NCI-H187 (cell line): ENCODE measurements around the gene MPO.

Experiments used
- DNase-seq, 2 experiments: peaks; one replicate each; lab custom pipeline; 2025; lab: John Stamatoyannopoulos, UW

Gene MPO

DNA sequence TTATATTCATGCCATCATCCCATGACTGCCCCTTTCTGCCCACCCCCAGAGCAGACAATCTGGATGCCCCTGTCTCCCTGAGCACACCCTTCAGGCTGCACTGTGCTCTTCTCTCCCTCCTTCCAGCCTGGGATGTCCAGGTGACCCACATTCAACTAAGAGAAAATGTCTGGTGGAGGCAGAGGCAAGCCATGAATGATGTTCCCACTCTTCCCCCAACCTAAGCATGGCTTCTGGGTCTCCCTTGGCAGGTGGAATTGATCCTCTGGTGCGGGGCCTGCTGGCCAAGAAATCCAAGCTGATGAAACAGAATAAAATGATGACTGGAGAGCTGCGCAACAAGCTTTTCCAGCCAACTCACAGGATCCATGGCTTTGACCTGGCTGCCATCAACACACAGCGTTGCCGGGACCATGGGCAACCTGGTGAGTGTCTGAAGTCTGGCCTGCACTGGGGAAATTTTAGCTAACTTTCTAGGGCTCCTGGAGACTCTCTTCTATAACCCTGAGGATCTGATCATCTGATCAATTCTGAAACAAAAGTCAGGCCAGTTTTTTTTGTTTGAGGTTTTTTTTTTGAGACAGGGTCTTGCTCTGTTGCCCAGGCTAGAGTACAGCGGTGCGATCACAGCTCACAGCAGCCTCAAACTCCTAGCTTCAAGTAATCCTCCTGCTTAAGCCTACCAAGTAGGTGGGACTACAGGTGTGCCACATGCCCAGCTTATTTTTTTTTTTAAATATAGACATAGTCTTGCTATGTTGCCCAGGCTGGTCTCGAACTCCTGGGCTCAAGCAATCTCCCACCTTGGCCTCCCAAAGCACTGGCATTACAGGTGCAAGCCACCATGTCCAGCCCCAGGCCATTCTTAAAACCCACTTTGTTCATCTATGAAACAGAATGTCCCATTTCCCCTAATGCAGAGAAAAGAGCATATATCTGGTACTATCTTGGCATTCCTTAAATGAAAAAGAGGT lies 14.5 kb downstream of the MPO start:
- DNase-seq = no peak

DNA sequence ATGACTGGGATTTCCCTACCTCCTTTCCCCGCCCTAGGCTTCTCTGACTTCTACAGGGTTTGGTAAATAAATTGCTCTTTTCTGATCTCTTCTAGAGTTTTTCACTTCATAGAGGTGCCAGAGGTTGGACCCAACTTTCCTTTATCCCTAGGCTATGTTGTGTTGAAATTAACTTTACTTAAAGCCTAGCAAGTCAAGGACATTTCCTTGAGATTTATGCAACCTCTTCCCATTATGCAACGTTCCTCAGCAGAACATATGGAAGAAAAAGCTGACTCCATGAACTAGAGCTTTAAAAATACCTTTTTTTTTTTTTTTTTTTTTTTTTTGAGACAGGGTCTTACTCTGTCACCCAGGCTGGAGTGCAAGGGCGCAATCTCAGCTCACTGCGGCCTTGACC lies 15.5 kb downstream of the MPO start:
- DNase-seq = no peak

DNA sequence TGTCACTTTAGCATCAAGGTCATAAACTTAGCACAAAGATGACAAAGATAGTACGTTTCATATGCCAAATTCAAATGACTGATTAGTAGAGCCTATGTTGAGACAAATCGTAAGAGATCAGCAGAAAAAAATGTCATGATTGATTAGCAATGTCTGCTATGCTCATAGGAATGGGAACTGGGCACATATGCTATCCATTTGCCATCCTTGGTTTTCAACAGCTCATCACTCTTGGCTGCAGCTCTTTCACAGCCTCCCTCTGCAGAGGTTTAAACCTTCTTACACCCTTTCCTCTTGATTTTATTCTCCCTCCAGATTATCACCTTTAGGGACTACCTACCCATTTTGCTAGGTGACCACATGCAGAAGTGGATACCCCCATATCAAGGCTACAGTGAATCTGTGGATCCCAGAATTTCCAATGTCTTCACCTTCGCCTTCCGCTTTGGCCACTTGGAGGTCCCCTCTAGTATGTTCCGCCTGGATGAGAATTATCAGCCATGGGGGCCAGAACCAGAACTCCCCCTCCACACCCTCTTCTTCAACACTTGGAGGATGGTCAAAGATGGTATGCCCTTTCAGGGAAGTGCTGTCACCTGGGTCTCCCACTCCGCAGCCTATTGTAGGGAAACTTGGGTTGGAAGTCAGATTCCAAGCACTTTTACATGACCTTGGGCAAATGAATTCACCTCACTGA lies 16.2 kb downstream of the MPO start:
- DNase-seq = no peak

DNA sequence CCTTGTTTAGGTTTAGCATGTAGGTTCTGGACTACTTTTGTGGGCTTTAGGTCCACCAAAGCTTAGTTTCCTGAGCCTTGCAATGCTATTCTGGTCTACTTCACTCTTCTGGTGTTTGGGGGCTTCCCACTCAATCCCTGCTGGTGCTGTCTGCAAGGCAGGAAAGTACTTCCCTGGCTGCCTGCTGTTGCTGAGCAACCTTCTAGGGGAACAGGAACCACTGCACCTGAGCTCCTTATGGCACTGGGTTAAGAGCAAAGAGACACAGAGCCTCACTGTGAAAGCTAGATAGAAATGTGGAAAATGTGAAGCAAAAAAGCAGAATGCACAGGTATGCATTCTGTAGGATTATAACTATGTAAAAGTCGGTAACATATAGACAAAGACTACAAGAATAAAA lies 17.0 kb downstream of the MPO start:
- no peak for DNase-seq

DNA sequence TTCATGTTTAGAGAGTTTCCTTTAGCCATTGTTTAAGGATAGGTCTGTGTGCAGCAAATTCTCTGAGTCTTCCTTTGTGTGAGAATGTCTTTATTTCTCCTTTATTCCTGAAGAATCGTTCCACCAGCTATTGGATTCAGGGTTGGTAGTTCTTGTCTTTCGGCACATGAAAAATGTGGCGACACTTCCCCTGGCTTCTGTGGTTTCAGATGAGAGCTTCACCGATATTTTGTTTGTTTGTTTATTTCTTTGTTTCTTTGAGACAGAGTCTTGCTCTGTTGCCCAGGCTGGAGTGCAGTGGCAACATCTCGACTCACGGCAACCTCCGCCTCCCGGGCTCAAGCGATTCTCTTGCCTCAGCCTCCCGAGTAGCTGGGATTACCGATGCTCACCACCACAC lies 18.6 kb downstream of the MPO start:
- DNase-seq = no peak

DNA sequence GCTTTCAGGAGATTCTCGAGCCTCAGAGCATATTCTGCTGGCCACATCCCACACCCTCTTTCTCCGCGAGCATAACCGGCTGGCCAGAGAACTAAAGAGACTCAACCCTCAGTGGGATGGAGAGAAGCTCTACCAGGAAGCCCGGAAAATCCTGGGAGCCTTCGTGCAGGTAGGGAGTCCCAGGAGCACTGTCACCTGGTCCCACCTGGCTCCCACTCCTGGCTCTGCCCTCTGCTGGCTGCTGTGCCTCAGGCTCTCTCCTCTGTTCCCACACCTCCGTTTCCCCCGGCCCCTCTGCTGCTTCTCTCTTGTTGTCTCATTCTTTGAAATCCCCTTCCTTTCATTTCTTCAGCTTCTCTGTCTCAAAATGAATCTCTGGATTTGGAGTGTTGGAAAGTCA lies 25.9 kb downstream of the MPO start:
- no peak for DNase-seq

DNA sequence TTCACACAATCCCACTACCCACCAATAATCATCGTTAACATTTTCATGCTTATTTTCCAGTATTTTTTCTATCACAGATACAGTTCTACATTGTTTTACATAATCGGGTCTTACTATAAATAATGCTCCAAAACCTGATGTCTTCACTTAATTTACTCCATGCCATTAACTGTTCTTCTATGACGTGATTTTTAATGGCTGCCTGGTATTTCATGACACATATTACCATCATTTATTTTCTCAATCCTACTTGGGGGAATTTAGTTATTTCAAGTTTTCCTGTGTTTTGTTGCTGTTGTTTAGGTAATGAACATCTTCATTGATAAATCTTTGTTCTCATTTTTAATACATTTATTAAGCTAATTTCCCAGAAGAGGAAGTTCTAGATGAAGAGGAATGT lies 27.7 kb downstream of the MPO start:
- DNase-seq = no peak

DNA sequence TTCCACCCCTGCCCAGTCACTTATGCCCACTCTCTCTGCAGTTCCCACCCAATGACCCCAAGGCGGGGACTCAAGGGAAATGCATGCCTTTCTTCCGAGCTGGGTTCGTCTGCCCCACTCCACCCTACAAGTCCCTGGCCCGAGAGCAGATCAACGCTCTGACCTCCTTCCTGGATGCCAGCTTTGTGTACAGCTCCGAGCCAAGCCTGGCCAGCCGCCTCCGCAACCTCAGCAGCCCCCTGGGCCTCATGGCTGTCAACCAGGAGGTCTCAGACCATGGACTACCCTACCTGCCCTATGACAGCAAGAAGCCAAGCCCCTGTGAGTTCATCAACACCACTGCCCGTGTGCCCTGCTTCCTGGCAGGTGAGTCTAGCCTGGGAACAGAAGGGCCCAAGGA lies 28.6 kb downstream of the MPO start:
- no peak for DNase-seq

DNA sequence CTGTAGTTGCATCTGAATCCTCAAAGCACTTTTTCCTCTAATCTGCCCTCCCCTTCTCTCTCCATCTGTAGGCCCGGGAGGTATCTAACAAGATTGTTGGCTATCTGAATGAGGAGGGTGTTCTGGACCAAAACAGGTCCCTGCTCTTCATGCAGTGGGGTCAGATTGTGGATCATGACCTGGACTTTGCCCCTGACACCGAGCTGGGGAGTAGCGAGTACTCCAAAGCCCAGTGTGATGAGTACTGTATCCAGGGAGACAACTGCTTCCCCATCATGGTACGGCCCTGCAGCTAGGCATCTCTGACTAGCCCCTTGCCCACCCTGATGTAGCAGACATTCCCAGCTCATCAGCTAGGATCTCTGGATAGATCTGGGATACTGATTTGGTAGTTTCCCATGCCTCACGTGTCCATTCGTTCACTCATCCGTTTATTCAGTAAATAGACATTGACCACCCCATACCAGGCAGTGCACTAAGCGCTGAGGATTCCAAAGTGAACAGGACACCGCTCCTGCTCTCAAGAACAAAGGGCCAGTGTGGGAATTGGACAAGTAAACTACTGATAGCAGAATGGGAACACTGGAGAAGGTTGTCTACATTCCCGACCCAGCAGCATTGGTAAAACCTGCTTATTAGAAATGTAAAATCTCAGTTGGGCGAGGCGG lies 30.3 kb downstream of the MPO start:
- DNase-seq = no peak

DNA sequence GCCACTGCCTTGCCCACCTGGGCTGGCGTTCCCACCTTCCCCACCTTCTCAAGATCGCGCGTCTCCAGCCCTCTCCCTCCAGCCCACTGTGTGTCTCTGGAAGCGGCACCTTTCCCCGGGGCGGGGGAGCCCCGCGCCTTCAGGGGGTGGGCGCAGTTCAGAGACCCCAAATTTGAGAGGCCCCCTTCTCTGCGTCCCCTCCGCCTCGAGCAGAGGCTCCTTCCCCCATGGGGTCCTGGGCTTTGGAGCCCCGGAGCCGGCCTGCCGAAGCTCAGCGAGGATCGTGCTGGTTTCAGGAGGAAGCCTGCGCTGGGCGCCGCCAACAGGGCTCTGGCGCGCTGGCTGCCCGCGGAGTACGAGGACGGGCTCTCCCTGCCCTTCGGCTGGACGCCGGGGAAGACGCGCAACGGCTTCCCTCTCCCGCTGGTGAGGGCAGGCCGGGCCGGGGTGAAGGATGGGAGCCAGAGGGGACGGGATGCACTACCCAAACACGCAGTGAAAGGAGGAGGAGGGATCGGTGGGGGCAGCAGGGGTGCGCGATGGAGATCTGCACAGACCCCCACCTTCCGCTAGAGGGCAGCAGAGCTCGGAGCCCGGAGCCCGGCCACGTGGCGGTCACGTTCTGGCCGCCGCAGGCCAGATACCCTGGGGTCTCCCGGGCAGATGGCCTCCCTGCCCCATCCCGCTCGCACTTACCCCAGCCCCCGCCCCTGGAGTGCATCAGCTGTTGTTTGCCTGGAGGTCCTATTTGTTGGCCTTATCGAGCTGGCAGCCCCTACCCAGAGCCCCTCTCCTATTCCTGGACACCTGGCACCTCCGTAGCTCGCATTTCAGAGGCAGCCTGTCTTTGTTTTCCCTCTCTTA lies 31.2 kb downstream of the MPO start:
- peak in 1 of 2 experiments; percentile 36 for DNase-seq

DNA sequence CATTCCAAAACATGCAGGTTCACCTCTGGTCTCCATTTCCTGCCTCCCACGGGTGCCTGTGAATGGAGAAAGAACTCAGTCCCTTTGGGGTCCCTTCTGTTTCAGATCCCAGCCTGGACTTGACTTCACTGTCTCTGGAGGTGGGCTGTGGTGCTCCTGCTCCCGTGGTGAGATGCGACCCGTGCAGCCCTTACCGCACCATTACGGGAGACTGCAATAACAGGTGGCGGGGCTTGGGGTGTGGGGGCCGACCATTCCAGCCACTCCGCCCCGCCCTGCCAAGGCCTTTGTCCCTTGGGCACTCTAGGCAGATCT lies 31.8 kb downstream of the MPO start:
- no peak for DNase-seq

DNA sequence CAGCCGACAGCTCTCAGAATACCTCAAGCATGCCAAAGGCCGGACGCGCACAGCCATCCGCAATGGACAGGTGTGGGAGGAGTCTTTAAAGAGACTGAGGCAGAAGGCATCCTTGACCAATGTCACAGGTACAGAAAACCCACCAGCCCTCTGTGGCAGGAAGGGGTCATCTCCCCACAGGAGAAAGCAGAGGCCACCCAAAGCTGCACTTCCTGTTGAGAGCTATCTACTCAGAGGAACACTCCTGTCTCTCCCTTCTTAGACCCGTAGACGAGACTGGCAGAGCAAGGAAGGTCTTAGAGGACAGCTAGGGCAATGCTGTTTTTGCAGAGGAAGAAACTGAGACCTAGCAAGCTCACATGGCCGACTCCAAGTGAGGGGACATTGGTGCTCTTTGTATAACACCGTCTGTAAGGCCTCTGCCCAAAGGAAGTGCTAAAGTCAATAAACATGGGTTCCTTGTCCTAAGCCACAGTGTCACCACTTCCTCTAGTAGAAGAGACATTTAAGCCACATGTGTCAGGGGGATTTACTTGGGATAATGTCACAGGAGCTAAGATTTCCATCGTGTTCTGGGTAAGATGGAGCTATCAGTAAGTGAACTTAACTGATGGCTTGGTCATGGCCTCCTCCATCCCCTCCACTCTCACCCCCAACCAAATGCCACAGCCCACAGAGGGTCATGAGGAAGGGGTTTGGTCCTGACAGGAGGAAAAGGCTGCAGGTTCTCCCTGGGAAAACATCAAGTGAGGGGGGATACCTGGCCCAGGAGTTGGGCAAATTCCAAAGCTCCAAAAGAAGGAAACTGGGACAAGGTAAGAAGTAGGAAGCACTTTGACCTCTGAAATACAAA lies 33.0 kb downstream of the MPO start:
- no peak for DNase-seq

DNA sequence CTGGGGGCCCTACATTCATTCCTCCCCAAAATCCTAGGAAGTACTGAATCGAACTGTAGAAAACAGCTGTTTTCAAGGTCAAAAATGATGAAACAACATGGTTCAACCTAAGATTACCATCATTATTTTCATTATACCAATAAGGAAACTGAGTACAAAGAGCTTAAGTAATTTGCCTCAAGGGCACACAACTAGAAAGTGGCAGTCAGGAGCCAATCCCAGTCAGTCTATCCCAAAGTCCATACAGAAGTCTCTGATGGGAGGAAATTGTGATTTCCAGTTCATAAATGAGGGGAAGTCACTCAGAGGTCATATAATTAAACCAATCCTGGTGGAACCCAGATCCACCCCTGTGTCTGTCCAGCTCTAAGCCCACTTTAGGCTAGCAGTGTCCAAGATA lies 34.0 kb downstream of the MPO start:
- no peak for DNase-seq

DNA sequence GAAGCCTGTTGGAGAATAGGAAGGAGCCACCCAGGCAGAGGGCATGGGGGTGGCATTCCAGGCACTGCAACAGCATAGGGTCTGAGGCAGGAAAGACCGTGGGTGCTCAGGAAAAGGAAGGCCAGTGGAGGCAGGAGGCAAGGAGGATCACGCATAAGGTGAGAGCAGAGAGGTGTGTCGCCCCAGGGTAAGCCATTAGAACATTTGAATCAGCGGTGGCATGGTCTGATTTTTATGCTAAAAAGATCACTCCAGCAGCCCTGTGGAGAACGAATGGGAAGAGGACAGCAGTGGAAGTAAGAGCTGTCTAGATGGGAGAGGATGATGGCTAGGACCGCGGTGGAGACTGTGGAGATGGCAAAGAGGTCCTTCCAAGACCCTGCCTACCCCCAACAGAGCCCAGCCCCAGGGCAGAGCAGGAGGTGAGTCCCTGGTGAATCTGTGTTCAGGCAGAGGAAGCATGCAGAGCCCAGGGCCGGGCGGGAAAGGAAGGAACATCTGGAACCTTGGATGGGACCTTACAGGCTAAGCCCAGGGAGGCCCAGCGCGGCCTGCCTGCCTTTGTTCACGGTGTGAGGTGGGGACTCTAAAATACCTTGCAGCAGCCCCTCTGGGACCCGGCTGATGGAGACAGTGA lies 34.5 kb downstream of the MPO start:
- DNase-seq = no peak

DNA sequence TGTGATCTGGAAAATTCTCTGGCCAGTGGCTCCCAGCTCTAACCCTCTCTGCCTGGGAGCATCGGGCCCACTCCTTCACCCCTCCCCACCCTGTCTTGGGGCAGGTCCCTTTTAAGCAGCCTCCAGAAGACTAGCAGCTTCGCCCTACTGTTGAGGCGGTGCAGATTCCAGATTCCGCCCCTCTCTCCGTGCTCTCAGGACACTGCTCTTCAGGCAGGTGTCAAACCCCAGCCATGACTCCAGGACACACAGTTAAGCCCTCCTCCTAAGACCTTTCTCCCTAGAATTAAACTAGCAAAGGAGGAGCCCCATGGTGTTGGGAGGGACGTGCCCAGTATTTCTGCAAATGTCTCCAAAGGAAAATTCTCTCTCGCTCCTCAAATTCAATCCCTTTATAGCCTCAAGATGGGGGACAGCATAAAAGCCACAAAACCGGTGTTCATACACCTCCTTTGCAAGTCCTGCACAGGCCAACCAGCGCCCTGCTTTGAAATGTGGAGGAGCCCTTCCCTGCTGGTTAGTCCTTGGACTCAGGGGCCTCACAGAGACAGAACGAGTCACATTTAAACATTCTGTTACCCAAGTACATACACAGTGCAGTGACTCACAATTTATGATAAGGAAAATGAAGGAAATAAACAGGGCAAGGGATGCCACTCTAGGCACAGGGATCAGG lies 35.2 kb downstream of the MPO start:
- no peak for DNase-seq

DNA sequence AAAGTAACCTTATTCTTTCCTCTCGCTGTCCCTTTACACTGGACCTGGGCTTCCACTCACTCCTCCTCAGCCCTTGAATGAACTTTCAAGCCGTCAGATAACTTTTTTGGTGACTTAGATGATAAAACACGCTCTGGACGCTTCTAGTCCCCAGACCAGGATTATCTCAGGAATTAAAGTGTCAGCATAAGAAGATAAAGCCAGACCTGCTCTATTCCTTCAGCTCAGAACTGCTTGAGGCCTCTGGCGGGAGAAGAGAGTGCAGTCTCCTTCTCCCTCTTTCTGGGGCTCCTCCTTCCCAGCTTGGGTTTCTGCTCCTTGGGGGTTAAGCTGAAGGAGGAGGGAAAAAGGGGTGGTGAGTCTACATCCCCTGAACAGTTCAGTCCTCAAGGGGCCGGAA lies 35.8 kb downstream of the MPO start:
- DNase-seq = no peak

DNA sequence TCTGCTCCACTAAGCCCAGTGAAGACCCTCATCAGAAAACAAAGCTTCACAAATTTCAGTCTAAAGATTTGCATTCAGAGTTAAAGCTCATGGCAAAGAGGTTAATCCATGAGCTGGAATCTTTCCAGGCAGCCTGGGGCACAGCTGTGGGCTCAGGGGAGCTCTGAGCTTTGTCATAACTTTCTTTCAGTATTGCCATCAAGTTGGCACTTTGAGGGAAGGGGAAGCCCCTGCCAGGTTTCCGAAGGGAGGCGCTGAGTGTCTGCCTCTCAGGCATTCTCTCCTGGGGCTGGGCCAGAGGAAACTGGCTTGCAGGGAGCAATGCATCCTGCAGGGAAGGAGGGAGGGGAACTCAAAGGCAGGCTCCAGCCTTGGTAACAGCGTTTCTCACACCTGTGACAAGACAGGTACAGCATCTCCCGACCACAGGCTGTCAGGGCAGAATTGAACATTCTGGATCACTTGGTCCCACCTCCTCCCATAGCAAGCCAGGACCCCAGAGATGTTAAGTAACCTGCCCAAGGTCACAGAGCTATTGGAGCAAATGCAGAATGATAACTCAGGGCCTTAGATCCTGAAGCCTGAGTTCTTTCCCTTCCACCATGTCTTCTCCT lies 38.5 kb downstream of the MPO start:
- DNase-seq = no peak

DNA sequence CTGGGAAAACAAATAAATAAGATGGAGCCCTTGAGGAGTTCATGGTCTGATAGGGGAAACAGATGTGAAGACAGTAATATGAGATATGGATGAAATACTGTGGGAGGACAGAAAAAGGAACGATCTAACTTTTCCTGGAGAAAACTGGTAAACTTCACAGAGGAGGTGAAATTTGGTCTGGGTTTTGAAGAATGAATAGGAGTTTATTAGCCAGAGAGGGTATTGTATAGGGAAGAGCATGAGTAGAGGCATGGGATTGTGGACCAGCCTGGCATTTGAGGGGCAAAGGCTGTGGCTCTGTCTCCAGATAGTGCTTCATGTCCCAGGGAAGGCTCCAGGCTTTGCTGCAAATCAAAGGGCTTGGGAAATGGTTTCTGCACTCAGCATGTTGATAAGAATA lies 40.7 kb downstream of the MPO start:
- DNase-seq = no peak

DNA sequence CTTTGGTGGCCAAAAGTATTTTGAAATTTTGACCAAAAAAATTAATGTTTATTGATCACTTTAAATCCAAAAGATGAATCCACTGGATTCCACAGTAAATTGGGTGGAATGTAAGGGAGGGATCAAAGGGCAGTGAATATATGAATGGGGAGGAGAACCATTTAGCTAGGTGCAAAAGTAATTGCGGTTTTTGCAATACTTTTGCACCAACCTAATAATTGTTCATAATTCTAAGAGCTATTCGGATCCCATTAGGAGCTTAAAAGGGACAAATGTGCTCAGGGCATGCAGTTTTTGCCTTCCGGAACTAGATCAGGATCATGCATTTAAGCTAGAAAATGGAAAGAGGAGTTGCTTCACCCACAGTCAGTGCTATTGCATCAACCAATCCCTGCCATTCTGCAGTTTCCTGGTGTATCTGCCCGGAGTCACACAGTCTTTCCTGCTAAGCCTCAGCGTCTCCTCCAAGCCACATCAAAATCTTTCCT lies 42.5 kb downstream of the MPO start, which contains the start of gene LPO:
Gene LPO, plus strand, starts transcription at position 438 of the 488 bp plus-strand sequence. CDS start 4,396 bp downstream, outside the sequence.
- DNase-seq = no peak
